ENCODE data around the gene OSBP. TPM values are rescaled to one million over a fixed set of nuclear protein-coding genes. Genes with fewer than 3 reads are reported as not detected.

Gene OSBP
- total and polyA plus RNA-seq, 8 donors = 39.4 to 45.7 (median 42.8) TPM

GRCh38 chr11:59562292-59562691, 53.3 kb downstream of the OSBP start:
- H3K36me3 ChIP-seq = no peaks in the 10 kb centered on the region
- TF ChIP-seq CTCF (IDR thresholded peaks at IDR 0.05) = no peak
- ATAC-seq (no peak), DNase-seq (no peak)
- no peak overlapping the region for H3K4me3 ChIP-seq
- intact Hi-C loops (cut with DNase I) = no loop called here
- H3K27me3 ChIP-seq = peaks cover 0 to 6% of the 10 kb centered on the region in 2 donors
- H3K4me1 ChIP-seq = peaks cover 0 to 37% of the 10 kb centered on the region in 2 donors
- no peaks in the 10 kb centered on the region for H3K9me3 ChIP-seq
- no peak overlapping the region for H3K27ac ChIP-seq

GRCh38 chr11:59560702-59561473, 54.7 kb downstream of the OSBP start:
- Histone ChIP-seq H3K9me3 (no peaks in the 10 kb centered on the region), H3K27me3 (peaks cover 0 to 20% of the 10 kb centered on the region in 2 donors), H3K4me1 (peaks cover 0 to 50% of the 10 kb centered on the region in 2 donors), H3K27ac (peak overlapping the region; percentile 76 to 86), H3K36me3 (no peaks in the 10 kb centered on the region), H3K4me3 (peak overlapping the region; percentile 74 to 88)
- DNase-seq (peak; percentile 76 to 93 (median 90)), ATAC-seq (peak; percentile 90)
- intact Hi-C loops (cut with DNase I) = no loop called here
- no peak for TF ChIP-seq CTCF (IDR thresholded peaks at IDR 0.05)

GRCh38 chr11:59560290-59560701, 55.3 kb downstream of the OSBP start:
- peak overlapping the region; percentile 76 to 86 for H3K27ac ChIP-seq
- peak; percentile 73 for ATAC-seq
- H3K36me3 ChIP-seq = no peaks in the 10 kb centered on the region
- H3K4me1 ChIP-seq = peaks cover 0 to 47% of the 10 kb centered on the region in 2 donors
- peak in 2 of 4 donors; percentile 79 to 84 for DNase-seq
- peak overlapping the region; percentile 74 to 88 for H3K4me3 ChIP-seq
- TF ChIP-seq CTCF (IDR thresholded peaks at IDR 0.05) = no peak
- no peaks in the 10 kb centered on the region for H3K9me3 ChIP-seq
- intact Hi-C loops (cut with DNase I) = no loop called here
- H3K27me3 ChIP-seq = peaks cover 0 to 25% of the 10 kb centered on the region in 2 donors

GRCh38 chr11:59559886-59560285, 55.7 kb downstream of the OSBP start:
- intact Hi-C loops (cut with DNase I) = no loop called here
- TF ChIP-seq CTCF (IDR thresholded peaks at IDR 0.05) = no peak
- Histone ChIP-seq H3K4me1 (peaks cover 0 to 44% of the 10 kb centered on the region in 2 donors), H3K27me3 (peaks cover 0 to 25% of the 10 kb centered on the region in 2 donors), H3K9me3 (no peaks in the 10 kb centered on the region), H3K36me3 (no peaks in the 10 kb centered on the region), H3K27ac (peak overlapping the region in 1 of 2 donors; percentile 86), H3K4me3 (peak overlapping the region in 1 of 2 donors; percentile 88)
- DNase-seq (no peak), ATAC-seq (no peak)

GRCh38 chr11:59558270-59558643, 57.3 kb downstream of the OSBP start:
- H3K4me1 ChIP-seq = peaks cover 0 to 44% of the 10 kb centered on the region in 2 donors
- H3K27ac ChIP-seq = no peak overlapping the region
- H3K27me3 ChIP-seq = peaks cover 0 to 25% of the 10 kb centered on the region in 2 donors
- TF ChIP-seq CTCF (IDR thresholded peaks at IDR 0.05) = no peak
- H3K4me3 ChIP-seq = no peak overlapping the region
- intact Hi-C loops (cut with DNase I) = no loop called here
- no peaks in the 10 kb centered on the region for H3K9me3 ChIP-seq
- H3K36me3 ChIP-seq = no peaks in the 10 kb centered on the region
- ATAC-seq (no peak), DNase-seq (no peak)
